ENCODE results near the gene ARPC2. TPM values are rescaled to one million over a fixed set of nuclear protein-coding genes. Genes with fewer than 3 reads are reported as not detected.

ARPC2 gene
- polyA plus RNA-seq, 1 donor from 2014 or later = 167 TPM

DNA sequence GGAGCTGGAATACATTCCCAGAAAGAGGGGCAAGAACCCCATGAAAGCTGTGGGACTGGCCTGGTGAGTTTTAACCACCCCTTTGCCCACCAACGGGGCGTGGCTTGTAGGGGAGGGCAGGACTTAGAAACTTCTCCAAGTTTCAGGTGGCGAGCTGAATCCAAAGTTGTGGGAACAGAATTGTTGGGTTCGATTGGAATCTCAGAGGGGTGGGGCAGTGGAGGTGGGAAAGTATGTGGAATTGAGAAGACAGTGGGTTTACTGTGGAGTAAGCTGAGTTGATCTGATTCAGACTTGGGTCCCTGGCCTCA, 54.5 kb downstream of the ARPC2 start:
- Histone ChIP-seq H3K79me2 (replicated peaks; ENCODE audit: insufficient read depth, low read length) (peaks cover 9% of the 10 kb centered on the region), H3K4me3 (ENCODE audit: low read length) (peak overlapping the region; percentile 78), H3K9me3 (ENCODE audit: low read length) (no peaks in the 10 kb centered on the region), H2AFZ (ENCODE audit: low read depth, low read length) (no peak overlapping the region), H3F3A (ENCODE audit: insufficient read depth, low read length, poor library complexity, severe bottlenecking) (no peaks in the 10 kb centered on the region), H3K27ac (ENCODE audit: low read length) (no peak overlapping the region), H4K20me1 (ENCODE audit: insufficient read depth) (no peaks in the 10 kb centered on the region), H3K27me3 (ENCODE audit: insufficient read depth, low read depth, low read length) (no peaks in the 10 kb centered on the region), H3K9ac (ENCODE audit: low read length) (peak overlapping the region; percentile 70), H3K36me3 (ENCODE audit: insufficient read depth, low read length) (no peaks in the 10 kb centered on the region), H3K9me2 (ENCODE audit: insufficient read depth, low read length) (no peaks in the 10 kb centered on the region), H3K4me2 (ENCODE audit: low read length) (no peak overlapping the region)
- no peak for TF ChIP-seq MXI1 (conservative IDR thresholded peaks at IDR 0.05; ENCODE audit: poor library complexity, severe bottlenecking)
- no peak for TF ChIP-seq TAF1 (IDR thresholded peaks at IDR 0.05; ENCODE audit: low read depth)
- TF ChIP-seq EP300 (conservative IDR thresholded peaks at IDR 0.05; ENCODE audit: poor library complexity, severe bottlenecking) = no peak
- no peak for TF ChIP-seq EZH2 (IDR thresholded peaks at IDR 0.05; ENCODE audit: borderline replicate concordance, insufficient read depth, low read length, poor library complexity, severe bottlenecking)
- TF ChIP-seq SMC3 (conservative IDR thresholded peaks at IDR 0.05; ENCODE audit: poor library complexity) = no peak
- TF ChIP-seq, protein P1, sequence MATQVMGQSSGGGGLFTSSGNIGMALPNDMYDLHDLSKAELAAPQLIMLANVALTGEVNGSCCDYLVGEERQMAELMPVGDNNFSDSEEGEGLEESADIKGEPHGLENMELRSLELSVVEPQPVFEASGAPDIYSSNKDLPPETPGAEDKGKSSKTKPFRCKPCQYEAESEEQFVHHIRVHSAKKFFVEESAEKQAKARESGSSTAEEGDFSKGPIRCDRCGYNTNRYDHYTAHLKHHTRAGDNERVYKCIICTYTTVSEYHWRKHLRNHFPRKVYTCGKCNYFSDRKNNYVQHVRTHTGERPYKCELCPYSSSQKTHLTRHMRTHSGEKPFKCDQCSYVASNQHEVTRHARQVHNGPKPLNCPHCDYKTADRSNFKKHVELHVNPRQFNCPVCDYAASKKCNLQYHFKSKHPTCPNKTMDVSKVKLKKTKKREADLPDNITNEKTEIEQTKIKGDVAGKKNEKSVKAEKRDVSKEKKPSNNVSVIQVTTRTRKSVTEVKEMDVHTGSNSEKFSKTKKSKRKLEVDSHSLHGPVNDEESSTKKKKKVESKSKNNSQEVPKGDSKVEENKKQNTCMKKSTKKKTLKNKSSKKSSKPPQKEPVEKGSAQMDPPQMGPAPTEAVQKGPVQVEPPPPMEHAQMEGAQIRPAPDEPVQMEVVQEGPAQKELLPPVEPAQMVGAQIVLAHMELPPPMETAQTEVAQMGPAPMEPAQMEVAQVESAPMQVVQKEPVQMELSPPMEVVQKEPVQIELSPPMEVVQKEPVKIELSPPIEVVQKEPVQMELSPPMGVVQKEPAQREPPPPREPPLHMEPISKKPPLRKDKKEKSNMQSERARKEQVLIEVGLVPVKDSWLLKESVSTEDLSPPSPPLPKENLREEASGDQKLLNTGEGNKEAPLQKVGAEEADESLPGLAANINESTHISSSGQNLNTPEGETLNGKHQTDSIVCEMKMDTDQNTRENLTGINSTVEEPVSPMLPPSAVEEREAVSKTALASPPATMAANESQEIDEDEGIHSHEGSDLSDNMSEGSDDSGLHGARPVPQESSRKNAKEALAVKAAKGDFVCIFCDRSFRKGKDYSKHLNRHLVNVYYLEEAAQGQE (IDR thresholded peaks at IDR 0.05; ENCODE audit: borderline replicate concordance) = no peak
- TF ChIP-seq, protein P2, sequence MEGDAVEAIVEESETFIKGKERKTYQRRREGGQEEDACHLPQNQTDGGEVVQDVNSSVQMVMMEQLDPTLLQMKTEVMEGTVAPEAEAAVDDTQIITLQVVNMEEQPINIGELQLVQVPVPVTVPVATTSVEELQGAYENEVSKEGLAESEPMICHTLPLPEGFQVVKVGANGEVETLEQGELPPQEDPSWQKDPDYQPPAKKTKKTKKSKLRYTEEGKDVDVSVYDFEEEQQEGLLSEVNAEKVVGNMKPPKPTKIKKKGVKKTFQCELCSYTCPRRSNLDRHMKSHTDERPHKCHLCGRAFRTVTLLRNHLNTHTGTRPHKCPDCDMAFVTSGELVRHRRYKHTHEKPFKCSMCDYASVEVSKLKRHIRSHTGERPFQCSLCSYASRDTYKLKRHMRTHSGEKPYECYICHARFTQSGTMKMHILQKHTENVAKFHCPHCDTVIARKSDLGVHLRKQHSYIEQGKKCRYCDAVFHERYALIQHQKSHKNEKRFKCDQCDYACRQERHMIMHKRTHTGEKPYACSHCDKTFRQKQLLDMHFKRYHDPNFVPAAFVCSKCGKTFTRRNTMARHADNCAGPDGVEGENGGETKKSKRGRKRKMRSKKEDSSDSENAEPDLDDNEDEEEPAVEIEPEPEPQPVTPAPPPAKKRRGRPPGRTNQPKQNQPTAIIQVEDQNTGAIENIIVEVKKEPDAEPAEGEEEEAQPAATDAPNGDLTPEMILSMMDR (IDR thresholded peaks at IDR 0.05; ENCODE audit: poor library complexity, severe bottlenecking) = no peak
- TF ChIP-seq RAD21 (conservative IDR thresholded peaks at IDR 0.05) = no peak
- TF ChIP-seq POLR2AphosphoS5 (IDR thresholded peaks at IDR 0.05) = no peak

GRCh38 chr2:218271865-218272530, 55.0 kb downstream of the ARPC2 start:
- peak overlapping the region; percentile 78 for H3K4me3 ChIP-seq (ENCODE audit: low read length)
- H3F3A ChIP-seq (ENCODE audit: insufficient read depth, low read length, poor library complexity, severe bottlenecking) = no peaks in the 10 kb centered on the region
- no peak overlapping the region for H3K27ac ChIP-seq (ENCODE audit: low read length)
- H4K20me1 ChIP-seq (ENCODE audit: insufficient read depth) = no peaks in the 10 kb centered on the region
- no peaks in the 10 kb centered on the region for H3K9me2 ChIP-seq (ENCODE audit: insufficient read depth, low read length)
- no peaks in the 10 kb centered on the region for H3K36me3 ChIP-seq (ENCODE audit: insufficient read depth, low read length)
- H2AFZ ChIP-seq (ENCODE audit: low read depth, low read length) = no peak overlapping the region
- no peak overlapping the region for H3K4me2 ChIP-seq (ENCODE audit: low read length)
- H3K79me2 ChIP-seq (replicated peaks; ENCODE audit: insufficient read depth, low read length) = peaks cover 9% of the 10 kb centered on the region
- no peaks in the 10 kb centered on the region for H3K27me3 ChIP-seq (ENCODE audit: insufficient read depth, low read depth, low read length)
- TF ChIP-seq, protein P2 (IDR thresholded peaks at IDR 0.05; ENCODE audit: poor library complexity, severe bottlenecking) = no peak
- no peak for TF ChIP-seq SMC3 (conservative IDR thresholded peaks at IDR 0.05; ENCODE audit: poor library complexity)
- TF ChIP-seq EP300 (conservative IDR thresholded peaks at IDR 0.05; ENCODE audit: poor library complexity, severe bottlenecking) = no peak
- TF ChIP-seq, protein P1 (IDR thresholded peaks at IDR 0.05; ENCODE audit: borderline replicate concordance) = no peak
- TF ChIP-seq TAF1 (IDR thresholded peaks at IDR 0.05; ENCODE audit: low read depth) = no peak
- TF ChIP-seq RAD21 (conservative IDR thresholded peaks at IDR 0.05) = no peak
- TF ChIP-seq EZH2 (IDR thresholded peaks at IDR 0.05; ENCODE audit: borderline replicate concordance, insufficient read depth, low read length, poor library complexity, severe bottlenecking) = no peak
- no peak overlapping the region for H3K9ac ChIP-seq (ENCODE audit: low read length)
- no peaks in the 10 kb centered on the region for H3K9me3 ChIP-seq (ENCODE audit: low read length)
